Spleen (tissue), 11 donors: ENCODE results near the gene MACROD2. TPM values are rescaled to one million over a fixed set of nuclear protein-coding genes. Genes with fewer than 3 reads are reported as not detected.

ENCODE experiments used
- DNase-seq: peaks from one replicate; pipeline ENCODE4 v3.0.0-alpha.2; 2020
- H3K27ac ChIP-seq, 8 donors: fragments of 200-600 bp; sonication (generic) in 7 of 8; 1 replicate in 4 of 8; 2 replicates in 4 of 8; pipeline versions ENCODE4 v1.5.0 to v1.8.0; 2016 to 2021; ENCODE audit warnings: inconsistent platforms in 4 of 8, mild to moderate bottlenecking in 4 of 8, moderate library complexity in 1 of 8
- H3K27me3 ChIP-seq, 7 donors: fragments of 200-600 bp; sonication (generic) in 6 of 7; replicated peaks in 1 of 7; 1 replicate in 4 of 7; 2 replicates in 3 of 7; pipeline versions ENCODE4 v1.5.0 to v1.8.0; 2016 to 2021; ENCODE audit warnings: inconsistent platforms in 3 of 7, mild to moderate bottlenecking in 1 of 7
- H3K36me3 ChIP-seq, 6 donors: fragments of 200-600 bp; sonication (generic) in 5 of 6; 1 replicate in 4 of 6; 2 replicates in 2 of 6; pipeline versions ENCODE4 v1.5.0 to v1.8.0; 2016 to 2021; ENCODE audit warnings: inconsistent platforms in 2 of 6
- H3K4me1 ChIP-seq, 6 donors: fragments of 200-600 bp; sonication (generic) in 5 of 6; 1 replicate in 3 of 6; 2 replicates in 3 of 6; pipeline versions ENCODE4 v1.5.0 to v1.8.0; 2016 to 2021; ENCODE audit warnings: inconsistent platforms in 3 of 6
- H3K4me3 ChIP-seq, 8 donors: fragments of 200-600 bp; sonication (generic) in 7 of 8; 1 replicate in 4 of 8; 2 replicates in 4 of 8; pipeline versions ENCODE4 v1.5.0 to v1.8.0; 2016 to 2021; ENCODE audit warnings: inconsistent platforms in 4 of 8, mild to moderate bottlenecking in 4 of 8, moderate library complexity in 2 of 8
- H3K9me3 ChIP-seq, 8 donors: fragments of 200-600 bp; sonication (generic) in 7 of 8; 1 replicate in 4 of 8; 2 replicates in 4 of 8; pipeline versions ENCODE4 v1.5.0 to v1.8.0; 2016 to 2021; ENCODE audit warnings: inconsistent platforms in 4 of 8
- CTCF ChIP-seq, 11 experiments: fragments of 200-600 bp in 7 of 11; fragments of 450-650 bp in 4 of 11; sonication (generic) in 4 of 11; IDR thresholded peaks in 8 of 11; conservative IDR thresholded peaks in 3 of 11; 1 replicate in 7 of 11; 2 replicates in 4 of 11; pipeline versions ENCODE4 v1.4.0 to v1.8.0; 2016 to 2021; ENCODE audit warnings: antibody characterized with exemption in 11 of 11, inconsistent platforms in 4 of 11, mild to moderate bottlenecking in 1 of 11
- POLR2A ChIP-seq, 3 donors: fragments of 450-650 bp; IDR thresholded peaks; one replicate each; pipeline ENCODE4 v1.5.1; 2017; ENCODE audit warnings: antibody characterized with exemption in 3 of 3, mild to moderate bottlenecking in 1 of 3
- POLR2AphosphoS5 ChIP-seq, 3 donors: sonication (generic); formaldehyde crosslinking; IDR thresholded peaks; one replicate each; pipeline ENCODE4 v1.5.1; 2017; ENCODE audit warnings: antibody characterized with exemption in 3 of 3
- WGBS, 5 donors: extraction: QIAGEN DNeasy Blood & Tissue Kit in 3 of 5; methylation state at CpG; one replicate each; pipeline versions ENCODE4 v1.1.5 to v1.1.7; 2013 to 2018; 5-methylcytosine and 5-hydroxymethylcytosine counted together
- intact Hi-C: fragments of 100-400 bp; cut with DNase I; formaldehyde crosslinking; loops from one replicate; pipeline ENCODE4 v1.15.0; 2023; ENCODE audit warnings: low total_unique reads
- polyA plus RNA-seq, 3 donors: library from polyadenylated mRNA; stranded (reverse); fragments of 200-250 nt; gene quantifications; one replicate each; pipeline ENCODE4 v1.2.1, GENCODE V29; 2013
- total RNA-seq, 7 donors: library from RNA; depleted of rRNA in 3 of 7; stranded (reverse); fragments of >200 nt in 3 of 7; fragmentation: NEBNext Ultra II Directional in 4 of 7; extraction: Animal tissue kit (Norgen Biotek cat#: 25700) in 4 of 7; gene quantifications; one replicate each; pipeline versions ENCODE4 v1.1.0 to v1.2.1, GENCODE V29; 2016 to 2021
- donor health status: healthy with polysubstance abuse.
- donor health status: DM: no; HTN: no; CAD: no; lungs with moderate emphysema.
- donor health status: DM: no; HTN: no; CAD: no.
- donor health status: Bipolar disorder and iron deficiency.
- donor health status: healthy.
- donor health status: DM: no; HTN: no; CAD: no.
- donor health status: DM: yes; HTN: yes; CAD: no.

Gene MACROD2
- total and polyA plus RNA-seq, 10 donors, result 1.5 to 4.7 (median 3.4) TPM

- H3K27me3 ChIP-seq, result no peaks in the 10 kb centered on the region
- peaks cover 0 to under 1% (median 0%) of the 10 kb centered on the region in 8 donors for H3K9me3 ChIP-seq
- no peak for TF ChIP-seq CTCF (IDR thresholded peaks at IDR 0.05 in 8 of 11, conservative IDR thresholded peaks at IDR 0.05 in 3 of 11)
- no peak for TF ChIP-seq POLR2A (IDR thresholded peaks at IDR 0.05)
- intact Hi-C loops, result no loop called here
- no peaks in the 10 kb centered on the region for H3K36me3 ChIP-seq
- peaks cover 0 to 5% (median 0%) of the 10 kb centered on the region in 6 donors for H3K4me1 ChIP-seq
- no peak for DNase-seq
- WGBS, 5 donors, result 67 to 92% (median 81%) methylated on average over 2 of the region's 2 CpGs
- no peak overlapping the region for H3K4me3 ChIP-seq
- H3K27ac ChIP-seq, result no peak overlapping the region
These were observed 1228.9 kb downstream of the MACROD2 start for GRCh38 chr20:15224199-15224598.

GRCh38 chr20:15227102-15227501 is 1231.8 kb downstream of the MACROD2 start:
- no peak for TF ChIP-seq CTCF (IDR thresholded peaks at IDR 0.05 in 8 of 11, conservative IDR thresholded peaks at IDR 0.05 in 3 of 11)
- no peak for TF ChIP-seq POLR2A (IDR thresholded peaks at IDR 0.05)
- no peak for TF ChIP-seq POLR2AphosphoS5 (IDR thresholded peaks at IDR 0.05)

DNA sequence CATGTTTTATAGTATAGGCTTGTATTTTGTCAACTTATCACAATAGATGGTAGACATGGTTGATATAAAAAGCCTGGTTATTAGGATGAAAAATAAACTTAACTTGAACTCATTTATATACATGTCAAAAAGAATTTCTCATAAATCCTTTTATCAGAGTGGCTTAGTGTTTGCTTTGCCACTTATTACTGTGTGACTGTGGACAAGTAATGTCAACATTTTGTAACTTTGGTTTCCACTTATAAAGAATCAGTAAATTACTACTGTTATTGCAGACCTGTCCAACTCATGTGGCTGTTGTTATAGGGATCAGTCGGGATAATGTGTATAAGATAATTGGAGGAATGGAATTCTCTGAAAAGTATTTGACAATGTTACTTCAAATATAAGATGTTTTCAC is 1236.9 kb downstream of the MACROD2 start:
- Histone ChIP-seq H3K36me3 (no peaks in the 10 kb centered on the region), H3K27me3 (no peaks in the 10 kb centered on the region), H3K9me3 (peaks cover 0 to 6% (median 0%) of the 10 kb centered on the region in 8 donors), H3K27ac (no peak overlapping the region), H3K4me3 (no peak overlapping the region), H3K4me1 (no peaks in the 10 kb centered on the region)
- TF ChIP-seq CTCF (IDR thresholded peaks at IDR 0.05 in 8 of 11, conservative IDR thresholded peaks at IDR 0.05 in 3 of 11) (no peak), POLR2A (IDR thresholded peaks at IDR 0.05) (no peak), POLR2AphosphoS5 (IDR thresholded peaks at IDR 0.05) (no peak)
- WGBS, 5 donors, result 84 to 93% (median 86%) methylated on average over 1 of the region's 1 CpG
- intact Hi-C loops, result no loop called here
- DNase-seq, result no peak

More at GRCh38 chr20:15227102-15227501, 1231.8 kb downstream of the MACROD2 start:
- H3K36me3 ChIP-seq, result no peaks in the 10 kb centered on the region
- peaks cover 0 to 6% (median 0%) of the 10 kb centered on the region in 8 donors for H3K9me3 ChIP-seq
- no peaks in the 10 kb centered on the region for H3K27me3 ChIP-seq
- intact Hi-C loops, result no loop called here
- 79 to 91% (median 87%) methylated on average over 3 of the region's 3 CpGs for WGBS, 5 donors
- H3K4me1 ChIP-seq, result no peaks in the 10 kb centered on the region
- no peak for DNase-seq
- H3K27ac ChIP-seq, result no peak overlapping the region
- no peak overlapping the region for H3K4me3 ChIP-seq

- TF ChIP-seq POLR2A (IDR thresholded peaks at IDR 0.05) (no peak), POLR2AphosphoS5 (IDR thresholded peaks at IDR 0.05) (no peak), CTCF (IDR thresholded peaks at IDR 0.05 in 8 of 11, conservative IDR thresholded peaks at IDR 0.05 in 3 of 11) (no peak)
- DNase-seq, result no peak
- Histone ChIP-seq H3K27me3 (no peaks in the 10 kb centered on the region), H3K27ac (no peak overlapping the region), H3K9me3 (no peaks in the 10 kb centered on the region), H3K4me3 (no peak overlapping the region), H3K4me1 (no peaks in the 10 kb centered on the region), H3K36me3 (no peaks in the 10 kb centered on the region)
- WGBS, 5 donors, result 74 to 87% (median 77%) methylated on average over 2 of the region's 2 CpGs
- intact Hi-C loops, result no loop called here
These were observed 1240.3 kb downstream of the MACROD2 start for GRCh38 chr20:15235471-15236198.
